A549 (cell line): ENCODE results near the gene KRT6B. TPM values are rescaled to one million over a fixed set of nuclear protein-coding genes. Genes with fewer than 3 reads are reported as not detected.

Source experiments
- ATAC-seq, 2 experiments: fragments of 200-7000 bp in 1 of 2; fragments of >200 bp in 1 of 2; cut with Nextera tagmentation in 1 of 2; cut with Tn5 transposase in 1 of 2; 3 replicates each; pipeline versions ENCODE4 v1.8.0 to v1.9.1; 2018 to 2020; ENCODE audit warnings: mild to moderate bottlenecking in 1 of 2, moderate library complexity in 1 of 2
- CTCF ChIA-PET: fragments of 300-600 bp; sonication (Branson Sonifier 250); formaldehyde crosslinking; extraction: SDS; loops from one replicate; lab custom pipeline; 2021; ENCODE audit warnings: antibody characterized with exemption, inconsistent platforms; lab: Yijun Ruan, JAX
- POLR2A ChIA-PET: fragments of 350-600 bp; formaldehyde crosslinking; extraction: SDS; loops from one replicate; lab custom pipeline; 2021; ENCODE audit warnings: antibody characterized with exemption, inconsistent platforms; lab: Yijun Ruan, JAX
- DNase-seq, 2 experiments: peaks; one replicate each; pipeline versions ENCODE4 v3.0.0 to v3.0.0-alpha.2; 2011 to 2016; ENCODE audit warnings: low read depth in 1 of 2, low spot score in 1 of 2
- FAIRE-seq: peaks from 2 replicates; lab custom pipeline; 2011; peaks lifted over from hg19 to GRCh38; lab: Jason Lieb, UNC
- H3K27ac ChIP-seq, 2 experiments: fragments of >200 bp; sonication (Bioruptor Twin); formaldehyde crosslinking; 3 replicates each; pipeline ENCODE4 v1.5.1; 2016 to 2017
- H3K4me1 ChIP-seq: fragments of >200 bp; sonication (Bioruptor Twin); formaldehyde crosslinking; 3 replicates; pipeline ENCODE4 v1.6.1; 2016
- H3K4me2 ChIP-seq: fragments of >200 bp; sonication (Bioruptor Twin); formaldehyde crosslinking; 3 replicates; pipeline ENCODE4 v1.6.1; 2016
- H3K4me3 ChIP-seq: fragments of >200 bp; sonication (Bioruptor Twin); formaldehyde crosslinking; 3 replicates; pipeline ENCODE4 v1.5.1; 2016
- H3K9me3 ChIP-seq: fragments of >200 bp; sonication (Bioruptor Twin); formaldehyde crosslinking; 3 replicates; pipeline ENCODE4 v1.6.1; 2016
- BHLHE40 ChIP-seq: IDR thresholded peaks from 2 replicates; pipeline ENCODE4 v1.6.1; 2012; ENCODE audit warnings: low read depth, low read length, inconsistent platforms
- CEBPB ChIP-seq, 2 experiments: fragments of >200 bp in 1 of 2; sonication (Bioruptor Twin) in 1 of 2; formaldehyde crosslinking in 1 of 2; IDR thresholded peaks; 2 replicates each; pipeline ENCODE4 v1.6.1; 2012 to 2016
- CHD4 ChIP-seq: fragments of 200-600 bp; sonication (generic); IDR thresholded peaks from 2 replicates; pipeline ENCODE4 v1.6.1; 2016; ENCODE audit warnings: antibody characterized with exemption, mild to moderate bottlenecking, borderline replicate concordance
- EP300 ChIP-seq, 2 experiments: fragments of >200 bp; sonication (Bioruptor Twin); formaldehyde crosslinking; IDR thresholded peaks; 2 replicates in 1 of 2; 3 replicates in 1 of 2; pipeline ENCODE4 v1.6.1; 2016 to 2017
- FOSB ChIP-seq: fragments of 250-450 bp; sonication (Bioruptor Pico); IDR thresholded peaks from 2 replicates; pipeline ENCODE4 v1.5.0; 2020; ENCODE audit warnings: mild to moderate bottlenecking, moderate library complexity
- GATA3 ChIP-seq: IDR thresholded peaks from 2 replicates; pipeline ENCODE4 v1.6.1; 2012; ENCODE audit warnings: borderline replicate concordance
- HOXA7 ChIP-seq: fragments of 250-450 bp; sonication (Bioruptor Pico); IDR thresholded peaks from 2 replicates; pipeline ENCODE4 v1.5.0; 2020; ENCODE audit warnings: mild to moderate bottlenecking, moderate library complexity
- JUN ChIP-seq, 2 experiments: fragments of >200 bp; sonication (Bioruptor Twin); formaldehyde crosslinking; IDR thresholded peaks; 2 replicates in 1 of 2; 3 replicates in 1 of 2; pipeline ENCODE4 v1.6.1; 2016 to 2017
- KDM5A ChIP-seq: fragments of 200-600 bp; sonication (generic); IDR thresholded peaks from 2 replicates; pipeline ENCODE4 v1.6.1; 2016; ENCODE audit warnings: antibody characterized with exemption, mild to moderate bottlenecking
- MAZ ChIP-seq: fragments of 150-350 bp; IDR thresholded peaks from 2 replicates; pipeline ENCODE4 v1.6.1; 2014; ENCODE audit warnings: antibody characterized with exemption, low read depth, low read length, borderline replicate concordance
- MYC ChIP-seq: IDR thresholded peaks from 2 replicates; pipeline ENCODE4 v1.6.1; 2012; ENCODE audit warnings: mild to moderate bottlenecking, inconsistent platforms, low read length, improper control_type of control experiment, borderline replicate concordance
- NFE2L2 ChIP-seq: fragments of 150-350 bp; conservative IDR thresholded peaks from 2 replicates; pipeline ENCODE4 v1.6.1; 2014; ENCODE audit warnings: low read length
- NPAS2 ChIP-seq: fragments of 250-450 bp; sonication (Bioruptor Pico); IDR thresholded peaks from 2 replicates; pipeline ENCODE4 v1.8.0; 2022; ENCODE audit warnings: mild to moderate bottlenecking, moderate library complexity, borderline replicate concordance
- NR3C1 ChIP-seq: fragments of >200 bp; sonication (Bioruptor Twin); formaldehyde crosslinking; IDR thresholded peaks from 3 replicates; pipeline ENCODE4 v1.6.1; 2017
- POLR2A ChIP-seq: IDR thresholded peaks from 2 replicates; pipeline ENCODE4 v1.6.1; 2012; ENCODE audit warnings: mild to moderate bottlenecking, low read length
- RAD21 ChIP-seq, 2 experiments: fragments of >200 bp in 1 of 2; sonication (Bioruptor Twin) in 1 of 2; formaldehyde crosslinking in 1 of 2; IDR thresholded peaks in 1 of 2; conservative IDR thresholded peaks in 1 of 2; 2 replicates in 1 of 2; 3 replicates in 1 of 2; pipeline ENCODE4 v1.6.1; 2012 to 2018; ENCODE audit warnings: inconsistent platforms in 1 of 2
- RARB ChIP-seq: fragments of 250-450 bp; sonication (Bioruptor Pico); IDR thresholded peaks from 2 replicates; pipeline ENCODE4 v1.8.0; 2021; ENCODE audit warnings: mild to moderate bottlenecking, moderate library complexity
- RCOR1 ChIP-seq: fragments of 150-350 bp; IDR thresholded peaks from 2 replicates; pipeline ENCODE4 v1.6.1; 2014; ENCODE audit warnings: antibody characterized with exemption, low read length, low read depth
- SMC3 ChIP-seq: fragments of >200 bp; sonication (Bioruptor Twin); formaldehyde crosslinking; IDR thresholded peaks from 3 replicates; pipeline ENCODE4 v1.6.1; 2018; ENCODE audit warnings: inconsistent platforms
- TP53 ChIP-seq: fragments of 250-450 bp; sonication (Bioruptor Pico); IDR thresholded peaks from 2 replicates; pipeline ENCODE4 v1.5.0; 2021; ENCODE audit warnings: mild to moderate bottlenecking, moderate library complexity
- ZFP36 ChIP-seq: fragments of 450-650 bp; IDR thresholded peaks from 2 replicates; pipeline ENCODE4 v1.6.1; 2014; ENCODE audit warnings: borderline replicate concordance; ENCODE audit not compliant: partially characterized antibody
- WGBS: methylation state at CpG from one replicate; pipeline ENCODE4 v1.1.6; 2017; ENCODE audit errors: missing lambda C conversion rate; 5-methylcytosine and 5-hydroxymethylcytosine counted together
- polyA plus RNA-seq, 4 experiments: library from polyadenylated mRNA; depleted of rRNA in 3 of 4; stranded (reverse); fragments of >200 nt; fragmentation: RNase III in 1 of 4; extraction: RNeasy Plus Mini Kit Qiagen cat#74134 plus additional on column Dnase treatment in 1 of 4; gene quantifications; 2 replicates in 3 of 4; 3 replicates in 1 of 4; pipeline ENCODE4 v1.2.3, GENCODE V29; 2011 to 2017
- TF ChIP-seq, protein P1 (sequence below): IDR thresholded peaks from 2 replicates; pipeline ENCODE4 v1.6.1; 2012
- TF ChIP-seq, protein P2 (sequence below): fragments of 450-650 bp; IDR thresholded peaks from 2 replicates; pipeline ENCODE4 v1.6.1; 2014; ENCODE audit warnings: antibody characterized with exemption
- TF ChIP-seq, protein P3 (sequence below): fragments of 150-350 bp; IDR thresholded peaks from 2 replicates; pipeline ENCODE4 v1.6.1; 2014; ENCODE audit warnings: low read depth, mild to moderate bottlenecking, low read length
- TF ChIP-seq, protein P4 (sequence below): fragments of >200 bp; sonication (Bioruptor Twin); formaldehyde crosslinking; IDR thresholded peaks from 3 replicates; pipeline ENCODE4 v1.5.1; 2016
- TF ChIP-seq, protein P5 (sequence below): fragments of 250-450 bp; sonication (Bioruptor Pico); IDR thresholded peaks from 2 replicates; pipeline ENCODE4 v1.5.0; 2021; ENCODE audit warnings: mild to moderate bottlenecking, moderate library complexity, borderline replicate concordance
- TF ChIP-seq, protein P6 (sequence below): fragments of 250-450 bp; sonication (Bioruptor Pico); IDR thresholded peaks from 2 replicates; pipeline ENCODE4 v1.5.0; 2020; ENCODE audit warnings: low read depth, mild to moderate bottlenecking, moderate library complexity

KRT6B gene
- polyA plus RNA-seq, 2 of the 4 experiments (the other 2 are of a cell fraction) = not detected

DNA sequence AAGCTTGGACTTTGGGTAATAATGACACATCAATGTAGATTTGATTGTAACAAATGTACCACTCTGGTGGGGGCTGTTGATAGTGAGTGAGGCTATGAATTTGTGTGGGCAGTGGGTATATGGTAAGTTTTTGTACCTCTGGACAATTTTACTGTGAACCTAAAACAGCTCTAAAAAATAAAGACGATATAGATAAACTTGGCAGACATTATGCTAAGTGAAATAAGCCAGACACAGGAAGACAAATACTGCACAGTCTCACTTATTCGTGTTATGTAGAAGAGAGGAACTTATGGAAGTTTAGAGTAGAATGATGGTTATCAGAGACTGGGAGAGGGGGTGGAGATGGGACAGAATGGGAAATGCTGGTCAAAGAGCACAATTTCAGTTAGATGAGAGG is 13.0 kb upstream of the KRT6B start:
- H3K27ac ChIP-seq = no peak overlapping the region
- DNase-seq = no peak
- CTCF ChIA-PET = interaction anchor here (1.1 to 1.4 kb wide), 3 partner anchors 22 to 415 kb away, joined by 3 to 4 read pairs (median 3); no protein-coding TSS in a partner anchor
- no peak for ATAC-seq
- POLR2A ChIA-PET = no interaction called here
- TF ChIP-seq, protein P1, sequence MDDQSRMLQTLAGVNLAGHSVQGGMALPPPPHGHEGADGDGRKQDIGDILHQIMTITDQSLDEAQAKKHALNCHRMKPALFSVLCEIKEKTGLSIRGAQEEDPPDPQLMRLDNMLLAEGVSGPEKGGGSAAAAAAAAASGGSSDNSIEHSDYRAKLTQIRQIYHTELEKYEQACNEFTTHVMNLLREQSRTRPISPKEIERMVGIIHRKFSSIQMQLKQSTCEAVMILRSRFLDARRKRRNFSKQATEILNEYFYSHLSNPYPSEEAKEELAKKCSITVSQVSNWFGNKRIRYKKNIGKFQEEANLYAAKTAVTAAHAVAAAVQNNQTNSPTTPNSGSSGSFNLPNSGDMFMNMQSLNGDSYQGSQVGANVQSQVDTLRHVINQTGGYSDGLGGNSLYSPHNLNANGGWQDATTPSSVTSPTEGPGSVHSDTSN = no peak
- no peak for TF ChIP-seq MYC
- TF ChIP-seq GATA3 = no peak
- no peak for TF ChIP-seq RCOR1
- TF ChIP-seq CHD4 = no peak
- TF ChIP-seq RAD21 (conservative IDR thresholded peaks at IDR 0.05 in 1 of 2, IDR thresholded peaks at IDR 0.05 in 1 of 2) = no peak
- TF ChIP-seq, protein P2, sequence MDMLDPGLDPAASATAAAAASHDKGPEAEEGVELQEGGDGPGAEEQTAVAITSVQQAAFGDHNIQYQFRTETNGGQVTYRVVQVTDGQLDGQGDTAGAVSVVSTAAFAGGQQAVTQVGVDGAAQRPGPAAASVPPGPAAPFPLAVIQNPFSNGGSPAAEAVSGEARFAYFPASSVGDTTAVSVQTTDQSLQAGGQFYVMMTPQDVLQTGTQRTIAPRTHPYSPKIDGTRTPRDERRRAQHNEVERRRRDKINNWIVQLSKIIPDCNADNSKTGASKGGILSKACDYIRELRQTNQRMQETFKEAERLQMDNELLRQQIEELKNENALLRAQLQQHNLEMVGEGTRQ = no peak
- TF ChIP-seq FOSB (CRISPR knock-in tag) = no peak
- TF ChIP-seq, protein P3, sequence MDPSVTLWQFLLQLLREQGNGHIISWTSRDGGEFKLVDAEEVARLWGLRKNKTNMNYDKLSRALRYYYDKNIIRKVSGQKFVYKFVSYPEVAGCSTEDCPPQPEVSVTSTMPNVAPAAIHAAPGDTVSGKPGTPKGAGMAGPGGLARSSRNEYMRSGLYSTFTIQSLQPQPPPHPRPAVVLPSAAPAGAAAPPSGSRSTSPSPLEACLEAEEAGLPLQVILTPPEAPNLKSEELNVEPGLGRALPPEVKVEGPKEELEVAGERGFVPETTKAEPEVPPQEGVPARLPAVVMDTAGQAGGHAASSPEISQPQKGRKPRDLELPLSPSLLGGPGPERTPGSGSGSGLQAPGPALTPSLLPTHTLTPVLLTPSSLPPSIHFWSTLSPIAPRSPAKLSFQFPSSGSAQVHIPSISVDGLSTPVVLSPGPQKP = no peak
- no peak for TF ChIP-seq KDM5A
- TF ChIP-seq POLR2A = no peak
- TF ChIP-seq MAZ = no peak
- TF ChIP-seq SMC3 = no peak
- TF ChIP-seq, all 56 proteins: peak for 0
- Histone ChIP-seq H3K4me3 (no peak overlapping the region), H3K4me1 (no peaks in the 10 kb centered on the region), H3K4me2 (no peak overlapping the region), H3K9me3 (no peaks in the 10 kb centered on the region)
- 46% methylated on average over 2 of the region's 2 CpGs for WGBS
- FAIRE-seq = no peak

DNA sequence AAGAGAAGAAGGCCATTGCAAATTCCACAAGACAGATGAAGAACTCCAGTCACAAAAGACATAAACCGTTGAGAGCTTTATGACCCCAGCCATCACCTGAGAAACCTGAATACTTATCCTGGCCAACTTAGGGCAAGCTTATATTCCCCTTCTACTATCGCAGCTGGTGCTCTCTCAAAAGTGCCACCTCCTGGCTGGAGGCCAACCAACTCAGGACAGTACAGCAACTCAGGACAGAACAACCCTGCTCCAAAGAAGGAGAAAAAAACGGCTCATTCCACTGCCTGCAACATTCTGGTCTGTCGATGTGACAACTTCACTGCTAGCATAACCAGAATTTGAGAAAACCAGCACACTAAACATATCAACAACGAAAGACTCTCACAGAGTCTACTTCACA is 9.7 kb upstream of the KRT6B start:
- H3K4me1 ChIP-seq = no peaks in the 10 kb centered on the region
- H3K27ac ChIP-seq = no peak overlapping the region
- FAIRE-seq (no peak), ATAC-seq (no peak), DNase-seq (no peak)
- H3K4me3 ChIP-seq = no peak overlapping the region
- WGBS = 44% methylated on average over 5 of the region's 5 CpGs
- ChIA-PET POLR2A (no interaction called here), CTCF (no interaction called here)
- no peak overlapping the region for H3K4me2 ChIP-seq
- TF ChIP-seq NR3C1 (no peak), HOXA7 (no peak), MAZ (no peak)
- TF ChIP-seq, protein P4, sequence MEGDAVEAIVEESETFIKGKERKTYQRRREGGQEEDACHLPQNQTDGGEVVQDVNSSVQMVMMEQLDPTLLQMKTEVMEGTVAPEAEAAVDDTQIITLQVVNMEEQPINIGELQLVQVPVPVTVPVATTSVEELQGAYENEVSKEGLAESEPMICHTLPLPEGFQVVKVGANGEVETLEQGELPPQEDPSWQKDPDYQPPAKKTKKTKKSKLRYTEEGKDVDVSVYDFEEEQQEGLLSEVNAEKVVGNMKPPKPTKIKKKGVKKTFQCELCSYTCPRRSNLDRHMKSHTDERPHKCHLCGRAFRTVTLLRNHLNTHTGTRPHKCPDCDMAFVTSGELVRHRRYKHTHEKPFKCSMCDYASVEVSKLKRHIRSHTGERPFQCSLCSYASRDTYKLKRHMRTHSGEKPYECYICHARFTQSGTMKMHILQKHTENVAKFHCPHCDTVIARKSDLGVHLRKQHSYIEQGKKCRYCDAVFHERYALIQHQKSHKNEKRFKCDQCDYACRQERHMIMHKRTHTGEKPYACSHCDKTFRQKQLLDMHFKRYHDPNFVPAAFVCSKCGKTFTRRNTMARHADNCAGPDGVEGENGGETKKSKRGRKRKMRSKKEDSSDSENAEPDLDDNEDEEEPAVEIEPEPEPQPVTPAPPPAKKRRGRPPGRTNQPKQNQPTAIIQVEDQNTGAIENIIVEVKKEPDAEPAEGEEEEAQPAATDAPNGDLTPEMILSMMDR = no peak
- TF ChIP-seq, all 56 proteins: peak for 0
- no peaks in the 10 kb centered on the region for H3K9me3 ChIP-seq

DNA sequence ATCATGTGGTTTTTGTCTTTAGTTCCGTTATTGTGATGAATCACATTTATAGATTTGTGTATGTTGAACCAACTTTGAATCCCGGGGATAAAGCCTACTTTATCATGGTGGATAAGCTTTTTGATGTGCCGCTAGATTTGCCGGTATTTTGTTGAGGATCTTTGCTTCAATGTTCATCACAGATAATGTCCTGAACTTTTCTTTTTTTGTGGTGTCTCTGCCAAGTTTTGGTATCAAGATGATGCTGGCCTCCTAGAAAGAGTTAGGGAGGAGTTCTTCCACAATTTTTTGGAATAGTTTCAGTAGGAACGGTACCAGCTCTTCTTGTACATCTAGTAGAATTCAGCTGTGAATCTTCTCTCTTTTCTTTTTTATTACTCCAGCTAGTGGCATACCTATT is 6.9 kb upstream of the KRT6B start:
- no peak for ATAC-seq
- peaks cover 5% of the 10 kb centered on the region; the same call in 1 of the 3 replicates for H3K4me1 ChIP-seq
- POLR2A ChIA-PET = no interaction called here
- CTCF ChIA-PET = interaction anchor here (0.6 to 1.1 kb wide), 2 partner anchors 87 to 212 kb away, joined by 3 read pairs; no protein-coding TSS in a partner anchor
- FAIRE-seq = no peak
- H3K4me2 ChIP-seq = no peak overlapping the region
- H3K4me3 ChIP-seq = no peak overlapping the region
- 75% methylated on average over 5 of the region's 5 CpGs for WGBS
- no peak for DNase-seq
- no peak overlapping the region for H3K27ac ChIP-seq
- no peaks in the 10 kb centered on the region for H3K9me3 ChIP-seq
- TF ChIP-seq BHLHE40 = no peak
- TF ChIP-seq, protein P5, sequence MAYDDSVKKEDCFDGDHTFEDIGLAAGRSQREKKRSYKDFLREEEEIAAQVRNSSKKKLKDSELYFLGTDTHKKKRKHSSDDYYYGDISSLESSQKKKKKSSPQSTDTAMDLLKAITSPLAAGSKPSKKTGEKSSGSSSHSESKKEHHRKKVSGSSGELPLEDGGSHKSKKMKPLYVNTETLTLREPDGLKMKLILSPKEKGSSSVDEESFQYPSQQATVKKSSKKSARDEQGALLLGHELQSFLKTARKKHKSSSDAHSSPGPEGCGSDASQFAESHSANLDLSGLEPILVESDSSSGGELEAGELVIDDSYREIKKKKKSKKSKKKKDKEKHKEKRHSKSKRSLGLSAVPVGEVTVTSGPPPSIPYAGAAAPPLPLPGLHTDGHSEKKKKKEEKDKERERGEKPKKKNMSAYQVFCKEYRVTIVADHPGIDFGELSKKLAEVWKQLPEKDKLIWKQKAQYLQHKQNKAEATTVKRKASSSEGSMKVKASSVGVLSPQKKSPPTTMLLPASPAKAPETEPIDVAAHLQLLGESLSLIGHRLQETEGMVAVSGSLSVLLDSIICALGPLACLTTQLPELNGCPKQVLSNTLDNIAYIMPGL = no peak
- no peak for TF ChIP-seq ZFP36
- TF ChIP-seq NPAS2 = no peak
- TF ChIP-seq JUN (IDR thresholded peaks at IDR 0.05) = no peak
- TF ChIP-seq CEBPB (IDR thresholded peaks at IDR 0.05) = no peak
- TF ChIP-seq, protein P3 = no peak
- no peak for TF ChIP-seq KDM5A
- TF ChIP-seq TP53 (CRISPR knock-in tag) = no peak
- no peak for TF ChIP-seq EP300 (IDR thresholded peaks at IDR 0.05)
- TF ChIP-seq RARB (CRISPR knock-in tag) = no peak
- TF ChIP-seq, protein P6, sequence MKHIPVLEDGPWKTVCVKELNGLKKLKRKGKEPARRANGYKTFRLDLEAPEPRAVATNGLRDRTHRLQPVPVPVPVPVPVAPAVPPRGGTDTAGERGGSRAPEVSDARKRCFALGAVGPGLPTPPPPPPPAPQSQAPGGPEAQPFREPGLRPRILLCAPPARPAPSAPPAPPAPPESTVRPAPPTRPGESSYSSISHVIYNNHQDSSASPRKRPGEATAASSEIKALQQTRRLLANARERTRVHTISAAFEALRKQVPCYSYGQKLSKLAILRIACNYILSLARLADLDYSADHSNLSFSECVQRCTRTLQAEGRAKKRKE = no peak
- TF ChIP-seq NFE2L2 = no peak
